WI38 (cell line): ENCODE data around the gene RNF2.

ENCODE experiments used
- H3K4me3 ChIP-seq: 2 replicates; pipeline ENCODE4 v1.5.1; 2011; ENCODE audit warnings: low read depth, mild to moderate bottlenecking, control low read depth, low read length
- TF ChIP-seq, protein P1 (sequence below): IDR thresholded peaks from 2 replicates; pipeline ENCODE4 v1.5.1; 2012; ENCODE audit warnings: low read depth, mild to moderate bottlenecking, control low read depth, low read length

Gene RNF2

DNA sequence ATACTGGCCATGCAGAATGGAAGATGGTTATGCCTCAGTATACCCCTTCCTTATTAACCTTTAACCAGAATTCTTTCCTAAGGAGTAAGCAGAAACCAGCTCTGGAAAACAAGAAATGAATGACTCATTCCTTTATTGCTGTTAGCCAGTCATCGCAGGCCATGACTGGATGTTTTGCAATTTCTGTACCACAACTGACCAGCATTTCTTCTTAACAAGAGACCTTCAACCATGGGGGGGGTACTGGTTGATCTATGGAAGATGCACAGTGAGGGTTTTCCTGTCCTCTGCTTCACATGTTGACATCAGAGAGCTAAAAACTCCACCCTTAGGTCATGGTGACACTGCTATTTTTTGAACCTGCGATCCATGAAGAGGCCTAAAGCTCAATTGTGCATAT, 28.0 kb upstream of the RNF2 start:
- H3K4me3 ChIP-seq, result no peak overlapping the region

DNA sequence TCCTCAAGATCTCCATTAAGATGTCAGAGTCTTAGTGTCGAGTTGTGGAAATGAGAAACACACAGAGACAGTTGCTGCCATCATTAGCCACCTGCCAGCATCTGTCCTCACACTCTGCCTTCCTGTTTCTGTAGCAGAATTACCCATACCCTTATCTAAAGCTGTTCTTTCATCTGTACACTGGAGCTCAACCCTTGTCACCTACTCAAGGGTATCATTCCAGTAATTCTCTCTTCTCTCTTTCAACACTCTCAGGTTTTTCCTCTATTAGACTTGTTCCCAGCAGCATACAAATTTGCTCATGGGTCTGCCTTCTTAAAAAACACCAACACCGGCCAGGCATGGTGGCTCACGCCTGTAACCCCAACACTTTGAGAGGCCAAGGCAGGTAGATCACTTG, 27.4 kb upstream of the RNF2 start:
- no peak overlapping the region for H3K4me3 ChIP-seq
- TF ChIP-seq, protein P1, sequence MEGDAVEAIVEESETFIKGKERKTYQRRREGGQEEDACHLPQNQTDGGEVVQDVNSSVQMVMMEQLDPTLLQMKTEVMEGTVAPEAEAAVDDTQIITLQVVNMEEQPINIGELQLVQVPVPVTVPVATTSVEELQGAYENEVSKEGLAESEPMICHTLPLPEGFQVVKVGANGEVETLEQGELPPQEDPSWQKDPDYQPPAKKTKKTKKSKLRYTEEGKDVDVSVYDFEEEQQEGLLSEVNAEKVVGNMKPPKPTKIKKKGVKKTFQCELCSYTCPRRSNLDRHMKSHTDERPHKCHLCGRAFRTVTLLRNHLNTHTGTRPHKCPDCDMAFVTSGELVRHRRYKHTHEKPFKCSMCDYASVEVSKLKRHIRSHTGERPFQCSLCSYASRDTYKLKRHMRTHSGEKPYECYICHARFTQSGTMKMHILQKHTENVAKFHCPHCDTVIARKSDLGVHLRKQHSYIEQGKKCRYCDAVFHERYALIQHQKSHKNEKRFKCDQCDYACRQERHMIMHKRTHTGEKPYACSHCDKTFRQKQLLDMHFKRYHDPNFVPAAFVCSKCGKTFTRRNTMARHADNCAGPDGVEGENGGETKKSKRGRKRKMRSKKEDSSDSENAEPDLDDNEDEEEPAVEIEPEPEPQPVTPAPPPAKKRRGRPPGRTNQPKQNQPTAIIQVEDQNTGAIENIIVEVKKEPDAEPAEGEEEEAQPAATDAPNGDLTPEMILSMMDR, result no peak

More for the DNA sequence above, 28.0 kb upstream of the RNF2 start:
- TF ChIP-seq, protein P1, result no peak

DNA sequence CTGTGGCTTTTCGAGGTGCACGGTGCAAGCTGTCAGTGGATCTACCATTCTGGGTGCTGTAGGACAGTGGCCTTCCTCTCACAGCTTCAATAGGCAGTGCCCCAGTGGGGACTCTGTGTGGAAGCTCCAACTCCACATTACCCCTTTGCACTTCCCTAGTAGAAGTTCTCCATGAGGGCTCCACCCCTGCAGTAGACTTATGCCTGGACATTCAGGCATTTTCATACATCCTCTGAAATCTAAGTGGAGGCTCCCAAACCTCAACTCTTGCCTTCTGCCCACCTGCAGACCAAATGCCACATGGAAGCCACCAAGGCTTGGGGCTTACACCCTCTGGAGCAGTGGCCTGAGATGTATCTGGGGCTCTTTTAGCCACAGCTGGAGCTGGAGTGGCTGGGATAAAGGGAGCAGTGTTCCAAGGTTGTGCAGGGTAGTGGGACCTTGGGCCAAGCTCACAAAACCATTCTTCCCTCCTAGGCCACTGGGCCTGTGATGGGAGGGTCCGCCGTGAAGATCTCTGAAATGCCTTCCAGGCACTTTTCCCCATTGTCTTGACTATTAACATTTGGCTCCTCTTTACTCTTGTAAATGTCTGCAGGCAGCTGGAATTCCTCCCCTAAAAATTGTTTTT, 18.0 kb upstream of the RNF2 start:
- H3K4me3 ChIP-seq, result no peak overlapping the region
- TF ChIP-seq, protein P1, result no peak

DNA sequence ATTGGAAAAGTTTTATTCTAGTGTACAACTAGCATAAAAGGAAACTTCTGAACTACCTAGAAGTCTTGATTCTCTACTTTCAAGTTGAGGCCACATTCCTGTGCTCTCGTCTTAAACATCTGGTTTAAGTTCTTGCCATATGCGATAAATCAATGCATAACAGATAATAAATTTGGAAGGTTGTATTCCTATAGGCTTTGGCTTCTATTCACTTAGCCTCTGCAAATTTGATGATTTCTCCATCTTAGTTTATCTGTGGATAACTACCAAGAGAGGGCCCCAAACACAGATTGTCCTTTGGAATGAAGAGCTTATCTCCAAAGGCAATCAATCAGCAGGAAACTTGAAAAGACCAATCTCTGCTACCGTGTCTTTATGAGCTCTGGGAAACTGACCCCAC, 11.7 kb upstream of the RNF2 start:
- H3K4me3 ChIP-seq, result no peak overlapping the region
- TF ChIP-seq, protein P1, result no peak

DNA sequence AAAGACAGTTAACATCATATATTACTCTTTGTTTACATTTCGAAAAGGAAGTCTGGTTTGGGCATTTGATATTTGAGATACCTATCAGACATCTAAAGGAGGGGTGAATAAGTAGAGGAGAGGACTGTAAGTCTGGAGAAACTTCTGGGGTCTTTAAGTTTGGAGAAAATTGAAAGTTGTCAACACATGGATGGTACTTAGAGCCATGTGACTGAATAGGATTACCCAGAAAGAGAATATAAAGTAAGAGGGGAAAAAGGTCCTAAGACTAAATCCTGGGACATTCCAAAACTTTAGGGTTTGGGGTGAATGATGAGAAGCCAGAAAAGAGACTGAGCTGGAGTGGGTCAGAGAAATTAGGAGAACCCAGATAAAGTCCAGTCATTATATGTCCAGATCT, 10.1 kb upstream of the RNF2 start:
- H3K4me3 ChIP-seq, result no peak overlapping the region
- TF ChIP-seq, protein P1, result no peak

DNA sequence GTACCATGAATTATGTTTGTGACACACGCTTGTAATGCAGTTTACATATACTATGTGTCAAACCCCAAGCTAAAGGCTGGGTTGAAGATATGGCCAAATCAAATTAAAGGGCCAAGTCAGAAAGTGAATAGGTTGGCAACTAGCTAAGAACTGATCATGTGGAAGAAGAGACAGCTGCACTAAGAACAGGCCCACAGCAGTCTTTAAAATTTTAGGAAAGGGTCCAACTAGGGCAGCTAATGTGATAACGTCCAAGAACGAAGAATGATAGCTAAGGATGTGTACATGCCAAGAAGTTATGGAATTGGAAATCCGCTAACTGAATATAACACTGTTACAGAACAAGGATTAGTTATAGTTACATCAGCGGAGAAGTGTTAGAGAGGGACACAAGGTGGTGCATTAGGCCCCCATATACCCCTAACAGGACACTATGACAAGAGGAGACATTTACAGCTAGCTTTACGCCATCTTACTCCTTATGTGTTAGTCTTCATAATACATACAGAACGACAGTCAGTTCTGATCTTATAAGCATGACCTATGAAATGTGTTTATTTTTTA, 6.5 kb upstream of the RNF2 start:
- H3K4me3 ChIP-seq, result no peak overlapping the region
- TF ChIP-seq, protein P1, result no peak

DNA sequence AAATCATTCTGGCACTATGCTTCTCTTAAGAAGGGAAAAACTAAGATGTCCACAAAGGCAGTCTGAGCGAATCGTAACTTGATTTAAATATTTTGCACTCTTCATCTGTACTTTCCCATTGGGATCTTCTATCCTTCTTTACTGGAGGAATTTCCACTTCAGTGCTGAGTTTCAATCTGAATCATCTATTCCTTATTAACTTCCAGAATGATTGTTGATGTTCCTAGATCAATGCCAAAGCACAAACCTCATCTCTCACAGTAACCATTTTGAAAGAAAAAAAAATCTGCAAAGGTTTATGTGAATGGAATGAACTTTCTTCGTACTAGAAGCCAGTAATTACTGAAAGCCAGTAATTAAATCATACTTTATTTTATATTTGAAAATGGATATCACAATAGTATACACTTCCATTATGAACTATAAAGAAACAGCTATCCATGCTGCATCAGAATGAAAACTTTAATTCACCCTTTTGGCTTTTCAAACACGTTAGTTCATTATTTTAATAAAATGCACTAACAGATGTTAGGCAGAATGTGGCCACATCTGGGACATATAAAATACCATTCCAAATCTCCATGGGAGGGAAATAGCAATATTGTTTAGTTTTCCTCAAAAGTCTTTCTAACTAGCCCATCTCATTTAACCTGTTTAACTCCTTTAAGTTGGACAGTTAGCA, 5.5 kb upstream of the RNF2 start:
- TF ChIP-seq, protein P1, result no peak
- no peak overlapping the region for H3K4me3 ChIP-seq
